Measurements from ENCODE around the gene VIT. TPM values are rescaled to one million over a fixed set of nuclear protein-coding genes. Genes with fewer than 3 reads are reported as not detected.

Gene VIT
- total RNA-seq, 1 donor from 2014 or later: not detected

- H3K4me1 Mint-ChIP-seq (ENCODE audit: low read depth, unreplicated experiment): no peaks in the 10 kb centered on the region
- no peak overlapping the region for H3K4me3 Mint-ChIP-seq (ENCODE audit: unreplicated experiment)
- peaks cover 3% of the 10 kb centered on the region for H3K9me3 Mint-ChIP-seq (ENCODE audit: unreplicated experiment)
- H3K36me3 Mint-ChIP-seq (ENCODE audit: unreplicated experiment): no peaks in the 10 kb centered on the region
- no peak overlapping the region for H3K27ac Mint-ChIP-seq (ENCODE audit: unreplicated experiment)
- H3K27me3 Mint-ChIP-seq (ENCODE audit: unreplicated experiment): no peaks in the 10 kb centered on the region
- no peak for DNase-seq
- TF ChIP-seq CTCF (IDR thresholded peaks at IDR 0.05; ENCODE audit: partially characterized antibody, unreplicated experiment): no peak
These were observed 1.0 kb downstream of the VIT start for GRCh38 chr2:36697424-36698066.

GRCh38 chr2:36698993-36699392, 2.5 kb downstream of the VIT start:
- Mint-ChIP-seq H3K9me3 (ENCODE audit: unreplicated experiment) (peaks cover 3% of the 10 kb centered on the region), H3K27me3 (ENCODE audit: unreplicated experiment) (no peaks in the 10 kb centered on the region), H3K4me1 (ENCODE audit: low read depth, unreplicated experiment) (no peaks in the 10 kb centered on the region), H3K4me3 (ENCODE audit: unreplicated experiment) (no peak overlapping the region), H3K36me3 (ENCODE audit: unreplicated experiment) (no peaks in the 10 kb centered on the region), H3K27ac (ENCODE audit: unreplicated experiment) (no peak overlapping the region)
- no peak for TF ChIP-seq CTCF (IDR thresholded peaks at IDR 0.05; ENCODE audit: partially characterized antibody, unreplicated experiment)
- DNase-seq: no peak

GRCh38 chr2:36700311-36700710, 3.8 kb downstream of the VIT start:
- Mint-ChIP-seq H3K4me3 (ENCODE audit: unreplicated experiment) (no peak overlapping the region), H3K27ac (ENCODE audit: unreplicated experiment) (no peak overlapping the region), H3K36me3 (ENCODE audit: unreplicated experiment) (no peaks in the 10 kb centered on the region), H3K4me1 (ENCODE audit: low read depth, unreplicated experiment) (no peaks in the 10 kb centered on the region), H3K27me3 (ENCODE audit: unreplicated experiment) (no peaks in the 10 kb centered on the region), H3K9me3 (ENCODE audit: unreplicated experiment) (peaks cover 3% of the 10 kb centered on the region)
- no peak for DNase-seq
- TF ChIP-seq CTCF (IDR thresholded peaks at IDR 0.05; ENCODE audit: partially characterized antibody, unreplicated experiment): no peak

DNA sequence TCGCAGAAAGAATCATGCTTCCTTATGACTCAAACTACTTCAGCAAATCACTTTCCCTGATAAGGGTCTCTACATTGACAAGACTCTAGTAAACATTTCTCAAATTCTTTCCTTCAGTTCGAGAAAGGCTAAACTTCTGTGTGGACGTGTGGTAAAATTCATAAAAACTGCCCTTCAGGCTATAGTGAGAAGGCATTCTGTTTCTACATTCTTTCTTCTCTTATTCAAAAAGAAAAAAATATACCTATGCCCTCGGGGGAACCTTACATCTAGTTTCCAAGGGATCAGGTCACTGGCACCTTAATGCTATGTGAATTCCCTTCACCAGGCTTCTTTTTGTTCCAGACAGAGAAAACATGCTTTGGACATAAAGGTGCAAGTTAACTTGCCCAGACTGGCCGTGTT, 4.9 kb downstream of the VIT start:
- Mint-ChIP-seq H3K4me3 (ENCODE audit: unreplicated experiment) (no peak overlapping the region), H3K27me3 (ENCODE audit: unreplicated experiment) (no peaks in the 10 kb centered on the region), H3K27ac (ENCODE audit: unreplicated experiment) (no peak overlapping the region), H3K4me1 (ENCODE audit: low read depth, unreplicated experiment) (peaks cover 6% of the 10 kb centered on the region), H3K9me3 (ENCODE audit: unreplicated experiment) (peaks cover 2% of the 10 kb centered on the region), H3K36me3 (ENCODE audit: unreplicated experiment) (no peaks in the 10 kb centered on the region)
- no peak for DNase-seq
- TF ChIP-seq CTCF (IDR thresholded peaks at IDR 0.05; ENCODE audit: partially characterized antibody, unreplicated experiment): no peak

DNA sequence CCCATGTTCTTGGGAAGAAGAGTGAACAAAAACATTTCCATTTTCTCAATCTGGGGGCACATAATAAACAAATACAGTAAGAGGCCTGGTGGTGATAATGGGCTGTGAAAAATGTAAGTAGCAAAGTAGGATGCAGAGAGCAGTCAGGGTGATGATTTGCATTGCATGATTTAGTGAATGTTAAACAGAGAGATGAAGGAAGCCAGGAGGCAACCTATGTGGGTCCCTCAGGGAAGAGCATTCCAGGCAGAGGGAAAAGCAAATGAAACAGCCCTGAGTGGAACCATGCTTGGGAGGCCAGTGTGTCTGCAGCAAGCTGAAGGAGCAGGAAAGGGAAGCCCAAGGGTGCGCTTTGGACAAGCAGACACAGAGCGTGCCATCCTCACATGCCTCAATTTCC, 5.4 kb downstream of the VIT start:
- peaks cover 8% of the 10 kb centered on the region for H3K4me1 Mint-ChIP-seq (ENCODE audit: low read depth, unreplicated experiment)
- no peak overlapping the region for H3K4me3 Mint-ChIP-seq (ENCODE audit: unreplicated experiment)
- no peaks in the 10 kb centered on the region for H3K36me3 Mint-ChIP-seq (ENCODE audit: unreplicated experiment)
- no peaks in the 10 kb centered on the region for H3K9me3 Mint-ChIP-seq (ENCODE audit: unreplicated experiment)
- no peak for TF ChIP-seq CTCF (IDR thresholded peaks at IDR 0.05; ENCODE audit: partially characterized antibody, unreplicated experiment)
- no peak overlapping the region for H3K27ac Mint-ChIP-seq (ENCODE audit: unreplicated experiment)
- no peaks in the 10 kb centered on the region for H3K27me3 Mint-ChIP-seq (ENCODE audit: unreplicated experiment)
- DNase-seq: no peak
